ENCODE results near the gene PRDM15.

The PRDM15 gene

DNA sequence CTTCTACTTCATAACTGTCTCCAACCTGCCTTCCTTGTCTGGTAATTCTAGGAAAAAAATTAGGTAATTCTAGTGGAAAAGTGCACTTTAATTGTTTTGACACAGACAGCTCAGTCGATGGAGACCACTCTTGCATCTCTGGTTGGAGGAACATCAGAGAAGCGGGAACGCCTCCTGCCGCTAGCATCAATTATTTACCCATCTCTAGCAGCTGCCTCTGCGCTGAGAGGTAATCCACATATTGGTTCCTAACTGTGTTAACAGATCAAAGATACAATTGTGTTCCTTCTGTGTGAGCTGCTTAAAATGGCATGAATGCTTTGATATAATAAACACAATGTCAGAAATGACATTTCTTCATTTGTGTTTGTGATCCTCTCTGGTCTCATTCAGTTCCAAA lies 41.3 kb upstream of the PRDM15 start:
- Histone ChIP-seq H3K27me3 (ENCODE audit: insufficient read depth, low read length) (no peaks in the 10 kb centered on the region), H2AFZ (ENCODE audit: low read length, unreplicated experiment) (no peak overlapping the region), H3K27ac (ENCODE audit: low read depth, low read length) (no peak overlapping the region), H3K36me3 (ENCODE audit: insufficient read depth, low read length) (peaks cover 7% of the 10 kb centered on the region; the same call in 1 of the 2 replicates), H3K4me3 (ENCODE audit: low read depth, low read length) (no peak overlapping the region), H3K4me1 (ENCODE audit: control insufficient read depth, insufficient read depth, low read length, unreplicated experiment) (peaks cover 22% of the 10 kb centered on the region), H3K79me2 (ENCODE audit: control insufficient read depth, insufficient read depth, low read length, unreplicated experiment) (peaks cover 2% of the 10 kb centered on the region)

DNA sequence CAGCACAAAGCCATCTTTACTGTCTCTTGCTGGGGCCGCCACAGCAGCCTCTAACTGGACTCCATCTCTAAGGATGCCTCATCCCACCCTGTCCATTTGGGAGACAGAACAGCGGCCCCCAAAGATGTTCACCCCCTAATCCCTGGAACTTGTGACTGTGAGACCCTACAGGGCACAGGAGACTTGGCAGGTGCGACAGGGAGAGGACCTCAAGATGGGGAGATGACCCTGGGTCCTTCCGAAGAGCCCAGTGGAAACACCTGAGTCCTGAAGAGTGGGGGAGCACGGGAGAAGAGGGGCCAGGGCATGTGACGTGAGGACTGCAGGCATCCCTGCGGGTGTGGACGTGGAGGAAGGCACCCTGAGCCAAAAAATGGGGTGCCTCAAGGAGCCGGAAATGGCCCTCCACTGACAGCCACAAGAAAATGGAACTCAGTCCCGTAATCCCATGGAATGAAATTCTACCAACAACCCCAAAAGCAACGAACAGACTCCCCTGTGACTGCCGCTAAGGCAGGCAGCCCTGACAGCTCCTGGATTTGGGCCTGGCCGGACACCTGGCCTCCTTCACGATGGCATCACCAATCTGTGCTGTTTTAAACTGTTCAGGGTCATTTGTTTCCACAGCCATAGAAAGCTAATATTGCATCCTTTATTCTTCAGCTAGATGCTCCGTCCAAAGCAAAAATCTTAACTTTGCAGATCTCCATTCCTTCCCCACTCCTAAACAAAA lies 40.7 kb upstream of the PRDM15 start:
- peaks cover 15% of the 10 kb centered on the region for H3K4me1 ChIP-seq (ENCODE audit: control insufficient read depth, insufficient read depth, low read length, unreplicated experiment)
- H2AFZ ChIP-seq (ENCODE audit: low read length, unreplicated experiment), result no peak overlapping the region
- H3K4me3 ChIP-seq (ENCODE audit: low read depth, low read length), result no peak overlapping the region
- H3K79me2 ChIP-seq (ENCODE audit: control insufficient read depth, insufficient read depth, low read length, unreplicated experiment), result no peaks in the 10 kb centered on the region
- H3K36me3 ChIP-seq (ENCODE audit: insufficient read depth, low read length), result peaks cover 7% of the 10 kb centered on the region; the same call in 1 of the 2 replicates
- no peaks in the 10 kb centered on the region for H3K27me3 ChIP-seq (ENCODE audit: insufficient read depth, low read length)
- H3K27ac ChIP-seq (ENCODE audit: low read depth, low read length), result no peak overlapping the region

DNA sequence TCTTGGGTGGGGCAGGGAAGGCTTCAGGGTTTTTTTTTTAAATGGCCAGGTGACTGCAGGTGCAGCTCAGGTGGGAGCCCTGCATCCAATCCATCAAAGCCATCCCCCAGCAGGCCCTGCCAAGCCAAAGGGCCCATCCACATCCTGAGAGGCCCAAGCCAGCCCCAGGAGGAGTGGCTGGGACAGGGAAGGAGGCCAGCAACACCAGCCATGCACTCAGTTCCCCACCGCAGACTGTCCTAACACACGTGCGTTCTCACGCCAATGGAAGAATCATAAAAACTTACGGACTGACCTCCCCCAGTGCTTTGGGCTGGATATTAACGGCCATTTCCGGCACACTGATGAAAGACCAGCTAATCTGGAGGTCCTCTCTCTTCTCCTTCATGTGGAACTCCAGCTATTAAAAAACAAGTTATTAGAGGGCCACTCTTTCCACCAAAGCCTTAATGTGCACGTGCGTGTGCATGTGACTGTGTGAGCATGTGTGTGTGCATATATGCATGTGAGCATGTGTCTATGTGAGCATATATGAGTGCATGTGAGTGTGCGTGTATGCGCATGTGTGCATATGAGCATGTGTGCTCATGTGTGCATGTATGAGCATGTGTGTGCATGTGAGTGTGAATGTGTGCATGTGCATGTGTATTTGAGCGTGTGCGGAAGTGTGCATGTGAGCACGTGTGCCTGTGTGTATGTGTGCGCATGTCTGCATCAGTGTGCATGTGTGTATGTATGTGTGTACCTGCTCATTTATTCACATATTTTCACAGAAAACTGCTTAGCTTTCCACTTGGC lies 39.6 kb upstream of the PRDM15 start:
- H3K79me2 ChIP-seq (ENCODE audit: control insufficient read depth, insufficient read depth, low read length, unreplicated experiment), result no peaks in the 10 kb centered on the region
- peaks cover 7% of the 10 kb centered on the region; the same call in 1 of the 2 replicates for H3K36me3 ChIP-seq (ENCODE audit: insufficient read depth, low read length)
- no peak overlapping the region for H3K27ac ChIP-seq (ENCODE audit: low read depth, low read length)
- H3K4me3 ChIP-seq (ENCODE audit: low read depth, low read length), result no peak overlapping the region
- H2AFZ ChIP-seq (ENCODE audit: low read length, unreplicated experiment), result no peak overlapping the region
- peaks cover 13% of the 10 kb centered on the region for H3K4me1 ChIP-seq (ENCODE audit: control insufficient read depth, insufficient read depth, low read length, unreplicated experiment)
- H3K27me3 ChIP-seq (ENCODE audit: insufficient read depth, low read length), result no peaks in the 10 kb centered on the region

DNA sequence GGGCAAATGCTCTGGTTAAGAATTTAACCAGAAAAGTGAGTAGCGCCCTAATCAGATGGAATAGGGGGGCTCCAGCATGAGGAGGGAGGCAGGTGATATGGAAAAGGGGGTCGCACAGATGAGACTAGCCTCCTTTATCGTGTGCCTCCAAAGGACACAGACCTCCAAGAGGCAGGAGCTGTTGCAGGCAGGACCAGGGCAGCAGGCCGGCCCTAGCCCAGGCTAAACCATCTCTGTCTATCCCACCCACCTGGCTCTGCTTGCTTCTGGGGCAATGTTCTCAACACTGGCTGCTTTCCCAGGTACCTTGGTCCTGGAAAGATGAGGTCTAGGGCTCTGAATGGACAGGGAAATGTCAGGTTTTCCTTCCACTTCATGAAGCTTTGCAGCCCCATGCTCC lies 38.4 kb upstream of the PRDM15 start:
- Histone ChIP-seq H3K79me2 (ENCODE audit: control insufficient read depth, insufficient read depth, low read length, unreplicated experiment) (no peaks in the 10 kb centered on the region), H3K36me3 (ENCODE audit: insufficient read depth, low read length) (peaks cover 7% of the 10 kb centered on the region; the same call in 1 of the 2 replicates), H3K27ac (ENCODE audit: low read depth, low read length) (no peak overlapping the region), H3K4me3 (ENCODE audit: low read depth, low read length) (no peak overlapping the region), H2AFZ (ENCODE audit: low read length, unreplicated experiment) (no peak overlapping the region), H3K4me1 (ENCODE audit: control insufficient read depth, insufficient read depth, low read length, unreplicated experiment) (peaks cover under 1% of the 10 kb centered on the region), H3K27me3 (ENCODE audit: insufficient read depth, low read length) (no peaks in the 10 kb centered on the region)

DNA sequence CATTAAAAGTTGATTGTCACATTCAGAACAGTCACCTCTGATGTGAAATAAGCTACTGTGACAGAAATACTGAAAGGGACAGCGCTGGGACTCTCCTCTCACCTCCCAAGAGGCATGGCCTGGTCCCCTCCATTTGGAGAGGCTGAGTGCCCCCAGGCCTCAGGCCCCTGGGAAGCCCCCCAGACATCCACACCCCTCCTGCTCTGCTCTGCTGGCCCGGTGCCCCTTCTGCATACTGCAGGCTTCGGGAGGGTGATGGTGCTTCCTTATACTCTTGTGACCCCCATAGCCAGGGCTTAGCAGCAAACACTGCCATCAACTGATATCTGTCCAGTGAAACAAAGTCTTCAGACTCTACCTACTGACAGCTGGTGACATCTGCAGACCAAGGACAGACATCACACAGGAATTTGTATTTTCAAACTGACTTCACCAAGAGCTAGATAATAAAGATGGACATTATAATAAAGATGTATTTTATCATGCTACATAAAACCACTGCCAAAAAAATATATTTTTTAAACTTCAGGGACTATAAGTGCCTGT lies 37.8 kb upstream of the PRDM15 start:
- H2AFZ ChIP-seq (ENCODE audit: low read length, unreplicated experiment), result no peak overlapping the region
- no peak overlapping the region for H3K4me3 ChIP-seq (ENCODE audit: low read depth, low read length)
- H3K27ac ChIP-seq (ENCODE audit: low read depth, low read length), result no peak overlapping the region
- no peaks in the 10 kb centered on the region for H3K27me3 ChIP-seq (ENCODE audit: insufficient read depth, low read length)
- H3K36me3 ChIP-seq (ENCODE audit: insufficient read depth, low read length), result peaks cover 7% of the 10 kb centered on the region; the same call in 1 of the 2 replicates
- H3K4me1 ChIP-seq (ENCODE audit: control insufficient read depth, insufficient read depth, low read length, unreplicated experiment), result no peaks in the 10 kb centered on the region
- H3K79me2 ChIP-seq (ENCODE audit: control insufficient read depth, insufficient read depth, low read length, unreplicated experiment), result no peaks in the 10 kb centered on the region

DNA sequence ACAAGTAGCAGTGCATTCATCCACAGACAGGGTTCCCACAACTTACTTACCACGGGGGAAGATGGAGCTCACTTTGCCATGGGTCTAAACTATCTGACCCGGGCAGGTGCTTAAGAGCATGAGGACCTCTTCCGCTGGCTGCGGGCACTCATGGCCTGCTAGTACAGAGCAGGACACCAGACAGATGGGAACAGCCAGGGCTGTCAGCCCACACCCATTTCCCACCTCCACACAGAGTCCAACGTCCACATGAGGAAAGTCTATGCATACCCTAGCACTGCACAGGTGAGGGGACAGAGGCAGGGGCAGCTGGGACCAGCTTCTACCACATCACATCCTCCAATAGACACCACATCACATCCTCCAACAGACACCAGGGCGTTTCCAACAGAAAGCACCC lies 35.8 kb upstream of the PRDM15 start:
- no peak overlapping the region for H3K4me3 ChIP-seq (ENCODE audit: low read depth, low read length)
- H3K27ac ChIP-seq (ENCODE audit: low read depth, low read length), result no peak overlapping the region
- no peaks in the 10 kb centered on the region for H3K79me2 ChIP-seq (ENCODE audit: control insufficient read depth, insufficient read depth, low read length, unreplicated experiment)
- H3K36me3 ChIP-seq (ENCODE audit: insufficient read depth, low read length), result peaks cover 7% of the 10 kb centered on the region; the same call in 1 of the 2 replicates
- H3K27me3 ChIP-seq (ENCODE audit: insufficient read depth, low read length), result no peaks in the 10 kb centered on the region
- H3K4me1 ChIP-seq (ENCODE audit: control insufficient read depth, insufficient read depth, low read length, unreplicated experiment), result no peaks in the 10 kb centered on the region
- no peak overlapping the region for H2AFZ ChIP-seq (ENCODE audit: low read length, unreplicated experiment)

DNA sequence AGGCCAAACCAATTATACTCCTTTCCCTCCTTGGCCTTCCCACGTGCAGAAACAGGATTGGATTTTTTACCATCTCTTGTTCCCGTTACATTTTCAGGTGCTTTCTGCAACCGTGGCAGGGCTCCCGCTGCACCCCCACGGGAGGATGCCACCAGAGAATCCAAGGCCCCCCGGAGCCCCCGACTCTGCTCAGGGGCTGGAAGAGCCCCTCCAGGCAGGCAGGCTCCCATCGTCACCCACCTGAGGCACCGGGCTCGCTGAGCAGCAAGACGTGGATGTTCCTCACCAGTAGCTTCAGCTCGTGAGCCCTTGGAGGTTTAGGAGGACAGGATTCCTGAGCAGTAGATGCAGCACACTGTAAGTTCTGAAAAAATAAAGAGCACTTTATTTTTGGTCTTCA lies 35.2 kb upstream of the PRDM15 start:
- Histone ChIP-seq H3K36me3 (ENCODE audit: insufficient read depth, low read length) (peaks cover 7% of the 10 kb centered on the region; the same call in 1 of the 2 replicates), H3K4me1 (ENCODE audit: control insufficient read depth, insufficient read depth, low read length, unreplicated experiment) (no peaks in the 10 kb centered on the region), H3K4me3 (ENCODE audit: low read depth, low read length) (no peak overlapping the region), H3K27me3 (ENCODE audit: insufficient read depth, low read length) (no peaks in the 10 kb centered on the region), H3K27ac (ENCODE audit: low read depth, low read length) (no peak overlapping the region), H2AFZ (ENCODE audit: low read length, unreplicated experiment) (no peak overlapping the region), H3K79me2 (ENCODE audit: control insufficient read depth, insufficient read depth, low read length, unreplicated experiment) (no peaks in the 10 kb centered on the region)

DNA sequence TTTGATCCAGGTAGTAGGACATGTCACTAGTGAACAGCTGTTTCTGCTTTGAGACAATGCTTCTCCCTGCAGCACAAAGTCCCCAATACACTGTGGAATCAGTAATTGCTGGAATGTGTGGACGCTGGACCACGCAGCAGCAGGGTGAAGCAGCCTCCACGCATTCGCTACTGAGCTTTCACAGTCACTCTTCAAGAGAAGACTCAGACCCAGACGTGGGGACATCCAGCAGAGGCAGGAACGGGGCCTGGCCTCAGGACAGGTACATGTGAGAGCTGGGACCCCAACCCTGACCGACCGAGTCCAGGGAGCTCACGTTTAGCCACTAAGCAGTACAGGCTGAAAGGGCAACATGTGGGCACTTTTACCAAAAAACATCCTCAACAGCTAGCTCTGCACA lies 34.1 kb upstream of the PRDM15 start:
- H3K36me3 ChIP-seq (ENCODE audit: insufficient read depth, low read length), result peaks cover 7% of the 10 kb centered on the region; the same call in 1 of the 2 replicates
- no peaks in the 10 kb centered on the region for H3K27me3 ChIP-seq (ENCODE audit: insufficient read depth, low read length)

DNA sequence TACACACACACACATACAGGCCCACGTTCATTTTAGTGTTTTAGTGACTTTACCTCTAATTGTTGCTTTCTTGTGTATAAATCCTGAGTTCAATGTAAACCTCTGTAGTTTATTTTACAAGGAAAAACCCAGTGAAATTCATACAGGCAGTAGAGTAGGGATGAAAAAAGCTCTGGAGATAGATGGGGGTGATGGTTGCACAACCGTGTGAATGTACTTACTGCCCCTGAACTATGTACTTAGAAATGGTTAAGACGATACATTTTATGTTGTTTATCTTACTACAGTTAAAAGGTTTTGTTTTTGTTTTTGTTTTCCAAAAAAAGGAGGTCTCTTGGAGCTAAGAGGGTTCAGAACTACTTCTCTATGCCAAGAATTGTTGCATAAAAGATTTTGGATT lies 29.7 kb upstream of the PRDM15 start:
- Histone ChIP-seq H3K79me2 (ENCODE audit: control insufficient read depth, insufficient read depth, low read length, unreplicated experiment) (no peaks in the 10 kb centered on the region), H3K4me1 (ENCODE audit: control insufficient read depth, insufficient read depth, low read length, unreplicated experiment) (no peaks in the 10 kb centered on the region), H3K27me3 (ENCODE audit: insufficient read depth, low read length) (no peaks in the 10 kb centered on the region), H3K36me3 (ENCODE audit: insufficient read depth, low read length) (no peaks in the 10 kb centered on the region), H2AFZ (ENCODE audit: low read length, unreplicated experiment) (no peak overlapping the region), H3K27ac (ENCODE audit: low read depth, low read length) (no peak overlapping the region), H3K4me3 (ENCODE audit: low read depth, low read length) (no peak overlapping the region)

More for the DNA sequence above, 34.1 kb upstream of the PRDM15 start:
- no peaks in the 10 kb centered on the region for H3K4me1 ChIP-seq (ENCODE audit: control insufficient read depth, insufficient read depth, low read length, unreplicated experiment)
- no peaks in the 10 kb centered on the region for H3K79me2 ChIP-seq (ENCODE audit: control insufficient read depth, insufficient read depth, low read length, unreplicated experiment)
- no peak overlapping the region for H3K4me3 ChIP-seq (ENCODE audit: low read depth, low read length)
- H2AFZ ChIP-seq (ENCODE audit: low read length, unreplicated experiment), result no peak overlapping the region
- H3K27ac ChIP-seq (ENCODE audit: low read depth, low read length), result no peak overlapping the region

DNA sequence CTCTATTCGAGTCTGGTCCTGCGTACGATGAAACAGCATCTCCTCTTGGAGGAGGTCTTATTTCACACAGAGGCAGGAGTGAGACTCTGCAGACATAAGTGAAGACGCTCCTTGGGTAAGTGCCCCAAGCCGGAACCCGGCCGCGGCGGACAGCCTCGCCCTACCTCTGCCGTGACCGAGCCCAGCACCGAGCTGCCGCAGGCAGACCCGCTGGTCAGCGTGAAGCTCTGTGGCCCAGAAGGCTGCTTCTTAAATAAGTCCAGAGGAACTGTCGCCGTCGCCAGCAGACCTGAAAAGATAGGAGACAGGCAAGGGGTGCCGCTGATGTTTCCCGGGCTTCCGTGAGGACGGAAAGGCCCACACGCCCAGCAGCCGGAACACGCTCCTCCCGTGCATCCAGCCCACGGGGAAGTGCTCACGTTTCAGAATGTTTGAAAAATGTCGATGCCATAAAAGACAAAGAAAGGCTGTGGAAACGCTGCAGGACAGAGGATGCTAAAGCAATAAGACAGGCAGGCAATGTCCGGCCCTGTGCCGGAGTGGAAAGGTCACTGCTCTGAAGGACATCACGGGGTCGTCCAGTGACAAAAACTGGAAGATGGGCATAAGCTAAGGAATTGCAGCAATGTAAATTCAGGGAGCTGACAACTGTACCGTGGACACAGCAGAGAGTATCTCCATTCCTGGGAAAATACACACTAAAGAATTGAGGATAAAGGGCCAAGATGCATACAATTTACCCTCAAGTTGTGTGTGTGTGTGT lies 28.5 kb upstream of the PRDM15 start:
- H3K4me3 ChIP-seq (ENCODE audit: low read depth, low read length), result no peak overlapping the region
- H2AFZ ChIP-seq (ENCODE audit: low read length, unreplicated experiment), result no peak overlapping the region
- no peaks in the 10 kb centered on the region for H3K27me3 ChIP-seq (ENCODE audit: insufficient read depth, low read length)
- H3K4me1 ChIP-seq (ENCODE audit: control insufficient read depth, insufficient read depth, low read length, unreplicated experiment), result no peaks in the 10 kb centered on the region
- no peaks in the 10 kb centered on the region for H3K79me2 ChIP-seq (ENCODE audit: control insufficient read depth, insufficient read depth, low read length, unreplicated experiment)
- no peak overlapping the region for H3K27ac ChIP-seq (ENCODE audit: low read depth, low read length)
- H3K36me3 ChIP-seq (ENCODE audit: insufficient read depth, low read length), result no peaks in the 10 kb centered on the region

Measured in ACC112 (cell line).